H1 (cell line): ENCODE measurements around the gene SPG7. TPM values are rescaled to one million over a fixed set of nuclear protein-coding genes. Genes with fewer than 3 reads are reported as not detected.

Experiments used
- CTCF ChIA-PET: fragments of 300-600 bp; sonication (Branson Sonifier 250); formaldehyde crosslinking; loops from one replicate; lab custom pipeline; 2021; ENCODE audit not compliant: partially characterized antibody; lab: Charles Lee
- POLR2A ChIA-PET: fragments of 300-600 bp; sonication (Branson Sonifier 250); formaldehyde crosslinking; loops from one replicate; lab custom pipeline; 2021; ENCODE audit warnings: inconsistent platforms; ENCODE audit not compliant: partially characterized antibody; lab: Charles Lee
- DNase-seq, 2 experiments: peaks; one replicate each; pipeline versions ENCODE4 v3.0.0 to v3.0.0-alpha.2; 2010 to 2022; ENCODE audit warnings: low spot score in 2 of 2, low read depth in 1 of 2, mixed read lengths in 1 of 2
- FAIRE-seq: peaks from 2 replicates; lab custom pipeline; 2011; peaks lifted over from hg19 to GRCh38; lab: Jason Lieb, UNC
- H2AFZ ChIP-seq: 2 replicates; pipeline ENCODE4 v1.8.1; 2012; ENCODE audit warnings: low read length, inconsistent platforms
- H2AK5ac ChIP-seq: 2 replicates; pipeline ENCODE4 v1.6.1; 2013; ENCODE audit warnings: low read depth, low read length
- H2BK120ac ChIP-seq: replicated peaks from 2 replicates; pipeline ENCODE3; 2013; ENCODE audit warnings: low read depth, low read length, inconsistent platforms
- H2BK12ac ChIP-seq: 2 replicates; pipeline ENCODE4 v1.6.1; 2013; ENCODE audit warnings: low read depth, low read length
- H2BK15ac ChIP-seq: 2 replicates; pipeline ENCODE4 v1.6.1; 2013; ENCODE audit warnings: low read length
- H2BK20ac ChIP-seq: 2 replicates; pipeline ENCODE4 v1.6.1; 2013; ENCODE audit warnings: low read length
- H2BK5ac ChIP-seq: 2 replicates; pipeline ENCODE4 v1.6.1; 2013; ENCODE audit warnings: low read depth, low read length
- H3K14ac ChIP-seq: 2 replicates; pipeline ENCODE4 v1.6.1; 2013; ENCODE audit warnings: inconsistent platforms; ENCODE audit not compliant: insufficient read length
- H3K18ac ChIP-seq: 2 replicates; pipeline ENCODE4 v1.6.1; 2013; ENCODE audit warnings: low read length; ENCODE audit errors: extremely low read depth
- H3K23ac ChIP-seq: 2 replicates; pipeline ENCODE4 v1.6.1; 2013; ENCODE audit warnings: inconsistent platforms; ENCODE audit not compliant: insufficient read length
- H3K23me2 ChIP-seq: 2 replicates; pipeline ENCODE4 v1.6.1; 2013; ENCODE audit warnings: low read depth, low read length
- H3K27ac ChIP-seq: 2 replicates; pipeline ENCODE4 v1.6.1; 2011; ENCODE audit warnings: low read depth, low read length, inconsistent platforms
- H3K27me3 ChIP-seq, 4 experiments: replicated peaks in 1 of 4; 1 replicate in 1 of 4; 2 replicates in 3 of 4; pipeline versions ENCODE4 v1.6.1 to v1.8.1; 2011 to 2013; ENCODE audit warnings: low read length in 3 of 4, mild to moderate bottlenecking in 3 of 4, inconsistent platforms in 2 of 4, mixed read lengths in 2 of 4, moderate library complexity in 1 of 4; ENCODE audit not compliant: control insufficient read depth in 3 of 4, insufficient read depth in 3 of 4; ENCODE audit errors: extremely low read depth in 1 of 4
- H3K36me3 ChIP-seq, 4 experiments: 2 replicates each; pipeline versions ENCODE4 v1.6.1 to v1.8.1; 2011 to 2013; ENCODE audit warnings: mild to moderate bottlenecking in 4 of 4, low read length in 3 of 4, moderate library complexity in 2 of 4, control low read depth in 1 of 4, inconsistent platforms in 1 of 4; ENCODE audit not compliant: insufficient read depth in 4 of 4, control insufficient read depth in 2 of 4
- H3K4ac ChIP-seq: replicated peaks from 2 replicates; pipeline ENCODE3; 2013; ENCODE audit warnings: low read length, low read depth, mixed read lengths, inconsistent platforms; ENCODE audit not compliant: insufficient read length
- H3K4me1 ChIP-seq, 4 experiments: replicated peaks in 1 of 4; 1 replicate in 1 of 4; 2 replicates in 3 of 4; pipeline versions ENCODE4 v1.6.1 to v1.8.1; 2011 to 2013; ENCODE audit warnings: low read length in 3 of 4, inconsistent platforms in 2 of 4, mixed read lengths in 1 of 4; ENCODE audit not compliant: insufficient read depth in 4 of 4, control insufficient read depth in 3 of 4
- H3K4me2 ChIP-seq, 2 experiments: 2 replicates each; pipeline versions ENCODE4 v1.6.1 to v1.8.1; 2011 to 2013; ENCODE audit warnings: low read depth in 2 of 2, low read length in 2 of 2, control low read depth in 1 of 2, inconsistent platforms in 1 of 2, mild to moderate bottlenecking in 1 of 2; ENCODE audit not compliant: insufficient read depth in 1 of 2
- H3K4me3 ChIP-seq, 4 experiments: fragments of 200-600, 300-600 bp in 1 of 4; sonication (generic), shearing (Covaris generic), sonication (Bioruptor Twin) in 1 of 4; 2 replicates each; pipeline versions ENCODE4 v1.5.1 to v1.8.1; 2011 to 2016; ENCODE audit warnings: low read length in 4 of 4, low read depth in 3 of 4, control low read depth in 2 of 4, inconsistent platforms in 2 of 4, mild to moderate bottlenecking in 2 of 4, mixed read lengths in 1 of 4, moderate library complexity in 1 of 4; ENCODE audit not compliant: insufficient read depth in 2 of 4; ENCODE audit errors: extremely low read depth in 1 of 4
- H3K56ac ChIP-seq: replicated peaks from 2 replicates; pipeline ENCODE3; 2013; ENCODE audit warnings: low read depth, mild to moderate bottlenecking, mixed read lengths, low read length, inconsistent platforms; ENCODE audit not compliant: insufficient read length
- H3K79me1 ChIP-seq: 2 replicates; pipeline ENCODE4 v1.6.1; 2013; ENCODE audit warnings: low read depth, low read length, control low read depth
- H3K79me2 ChIP-seq, 2 experiments: 2 replicates each; pipeline versions ENCODE4 v1.6.1 to v1.8.1; 2012 to 2013; ENCODE audit warnings: low read length in 2 of 2, mild to moderate bottlenecking in 2 of 2, inconsistent platforms in 1 of 2; ENCODE audit not compliant: insufficient read depth in 2 of 2, control insufficient read depth in 1 of 2
- H3K9ac ChIP-seq, 4 experiments: replicated peaks in 1 of 4; 1 replicate in 1 of 4; 2 replicates in 3 of 4; pipeline versions ENCODE4 v1.6.1 to v1.8.1; 2011 to 2013; ENCODE audit warnings: low read depth in 3 of 4, low read length in 3 of 4, control low read depth in 2 of 4, mild to moderate bottlenecking in 2 of 4, moderate library complexity in 2 of 4, inconsistent platforms in 1 of 4; ENCODE audit errors: extremely low read depth in 1 of 4
- H3K9me3 ChIP-seq, 2 experiments: 2 replicates each; pipeline versions ENCODE4 v1.6.1 to v1.8.1; 2012 to 2013; ENCODE audit warnings: mild to moderate bottlenecking in 2 of 2, moderate library complexity in 2 of 2, control low read depth in 1 of 2, inconsistent platforms in 1 of 2, low read depth in 1 of 2, low read length in 1 of 2, mixed read lengths in 1 of 2; ENCODE audit not compliant: insufficient read depth in 2 of 2
- H4K20me1 ChIP-seq, 2 experiments: replicated peaks in 1 of 2; 2 replicates each; pipeline versions ENCODE3 to v1.8.1; 2011 to 2013; ENCODE audit warnings: inconsistent platforms in 2 of 2, low read length in 2 of 2, mild to moderate bottlenecking in 1 of 2; ENCODE audit not compliant: insufficient read depth in 2 of 2, control insufficient read depth in 1 of 2
- H4K5ac ChIP-seq: 2 replicates; pipeline ENCODE4 v1.6.1; 2013; ENCODE audit warnings: low read length, low read depth, mixed read lengths, inconsistent platforms; ENCODE audit not compliant: insufficient read length
- H4K8ac ChIP-seq: 2 replicates; pipeline ENCODE4 v1.8.0; 2013; ENCODE audit warnings: mild to moderate bottlenecking, moderate library complexity, low read length, inconsistent platforms; ENCODE audit not compliant: insufficient read depth; ENCODE audit errors: extremely low read depth
- H4K91ac ChIP-seq: replicated peaks from 2 replicates; pipeline ENCODE3; 2013; ENCODE audit warnings: low read length, mixed read lengths, inconsistent platforms; ENCODE audit not compliant: insufficient read length
- EGR1 ChIP-seq: IDR thresholded peaks from 2 replicates; pipeline ENCODE4 v1.6.1; 2011; ENCODE audit warnings: low read depth, low read length, borderline replicate concordance
- GABPA ChIP-seq: IDR thresholded peaks from 2 replicates; pipeline ENCODE4 v1.6.1; 2011; ENCODE audit warnings: mild to moderate bottlenecking, low read length, moderate library complexity, borderline replicate concordance; ENCODE audit not compliant: insufficient read depth
- HDAC6 ChIP-seq: IDR thresholded peaks from one replicate; pipeline ENCODE4 v1.7.1; 2012; ENCODE audit warnings: low read depth, mild to moderate bottlenecking, inconsistent platforms, low read length, moderate library complexity
- JUND ChIP-seq: IDR thresholded peaks from 2 replicates; pipeline ENCODE4 v1.6.1; 2011; ENCODE audit warnings: mild to moderate bottlenecking, improper control_type of control experiment, low read length
- KDM5A ChIP-seq: fragments of 200-600 bp; IDR thresholded peaks from 2 replicates; pipeline ENCODE4 v1.7.1; 2012; ENCODE audit warnings: mild to moderate bottlenecking, low read length, inconsistent platforms, mixed read lengths
- TAF7 ChIP-seq: optimal IDR thresholded peaks from 2 replicates; pipeline ENCODE3; 2011; ENCODE audit warnings: low read depth, mild to moderate bottlenecking, inconsistent platforms, low read length, moderate library complexity, borderline replicate concordance
- WGBS, 2 experiments: shearing (Covaris generic) in 1 of 2; methylation state at CpG; one replicate each; pipeline versions ENCODE4 v1.1.6 to v1.1.7; 2013 to 2015; ENCODE audit warnings: low lambda C conversion rate in 2 of 2, mixed read lengths in 2 of 2, inconsistent platforms in 1 of 2, low coverage in 1 of 2, missing lambda C conversion rate in 1 of 2; ENCODE audit not compliant: insufficient replicate concordance in 2 of 2, insufficient coverage in 1 of 2, insufficient read length in 1 of 2; ENCODE audit errors: extremely low coverage in 1 of 2, missing lambda C conversion rate in 1 of 2; 5-methylcytosine and 5-hydroxymethylcytosine counted together
- polyA plus RNA-seq, 7 experiments: library from polyadenylated mRNA; depleted of rRNA in 3 of 7; stranded (reverse) in 5 of 7; unstranded in 2 of 7; fragments of >200 nt in 5 of 7; fragments of 200-250 nt in 2 of 7; gene quantifications; 1 replicate in 5 of 7; 2 replicates in 1 of 7; 4 replicates in 1 of 7; pipeline versions ENCODE4 v1.2.1 to v1.2.3, GENCODE V29; 2011 to 2013; ENCODE audit warnings: missing spikeins in 2 of 7, mixed read lengths in 2 of 7
- total RNA-seq: library from RNA; stranded (reverse); fragmentation: NEBNext Ultra II Directional; extraction: Animal tissue kit (Norgen Biotek cat#: 25700); gene quantifications from 2 replicates; pipeline ENCODE4 v1.2.1, GENCODE V29; 2021

The SPG7 gene
- total and polyA plus RNA-seq, 2 of the 8 experiments (the other 6 are each of a cell fraction or from before 2014, with no cell fraction given), result 72.1 to 113 TPM

DNA sequence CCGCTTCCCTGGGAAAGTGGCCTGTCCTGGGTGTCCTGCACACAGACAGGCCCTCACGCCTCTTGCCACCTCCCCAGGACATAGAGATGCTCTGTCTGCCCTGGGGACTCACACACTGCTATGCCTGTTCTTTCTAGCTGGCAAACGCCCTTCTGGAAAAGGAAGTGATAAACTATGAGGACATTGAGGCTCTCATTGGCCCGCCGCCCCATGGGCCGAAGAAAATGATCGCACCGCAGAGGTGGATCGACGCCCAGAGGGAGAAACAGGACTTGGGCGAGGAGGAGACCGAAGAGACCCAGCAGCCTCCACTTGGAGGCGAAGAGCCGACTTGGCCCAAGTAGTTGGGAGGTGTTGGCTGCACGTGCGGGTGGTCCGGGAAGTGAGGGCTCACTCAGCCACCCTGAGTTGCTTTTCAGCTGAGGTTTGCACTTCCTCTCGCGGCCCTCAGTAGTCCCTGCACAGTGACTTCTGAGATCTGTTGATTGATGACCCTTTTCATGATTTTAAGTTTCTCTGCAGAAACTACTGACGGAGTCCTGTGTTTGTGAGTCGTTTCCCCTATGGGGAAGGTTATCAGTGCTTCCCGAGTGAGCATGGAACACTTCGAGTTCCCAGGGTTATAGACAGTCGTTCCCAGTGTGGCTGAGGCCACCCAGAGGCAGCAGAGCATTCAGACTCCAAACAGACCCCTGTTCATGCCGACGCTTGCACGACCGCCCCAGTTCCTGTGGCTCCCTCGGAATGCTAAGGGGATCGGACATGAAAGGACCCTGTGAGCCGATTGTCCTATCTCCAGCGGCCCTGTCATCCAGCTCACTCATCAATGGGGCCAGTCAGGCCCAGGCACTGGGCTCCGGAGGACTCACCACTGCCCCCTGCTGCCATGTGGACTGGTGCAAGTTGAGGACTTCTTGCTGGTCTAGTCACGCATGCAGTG lies 48.8 kb downstream of the SPG7 start:
- no peak overlapping the region for H3K4ac ChIP-seq
- H2AFZ ChIP-seq, result no peak overlapping the region
- no peaks in the 10 kb centered on the region; the same call in 1 of the 2 replicates for H3K79me1 ChIP-seq
- H2BK15ac ChIP-seq, result no peak overlapping the region
- no peak overlapping the region for H4K5ac ChIP-seq
- peak in 1 of 2 experiments; percentile 98 for DNase-seq
- CTCF ChIA-PET, result interaction anchor here (0.6 to 2.4 kb wide), 23 partner anchors 8 to 294 kb away, joined by 3 to 15 read pairs (median 4); no protein-coding TSS in a partner anchor
- H2BK5ac ChIP-seq, result 0 out of 2 replicates have a peak overlapping the region, but pooled peaks have one; percentile 24
- WGBS, 2 experiments, result 89% methylated on average over 33 of the region's 34 CpGs; no CpG with 5 or more reads in 1 of the 2 experiments
- no peak overlapping the region for H3K23ac ChIP-seq
- peak; percentile 28 for FAIRE-seq
- no peak overlapping the region for H2BK120ac ChIP-seq
- no peak overlapping the region for H2AK5ac ChIP-seq
- no peaks in the 10 kb centered on the region for H3K27me3 ChIP-seq
- H4K91ac ChIP-seq, result no peak overlapping the region
- H3K4me1 ChIP-seq, result peaks cover 0 to 4% (median under 1%) of the 10 kb centered on the region in 4 experiments; a peak in 4 of 7 replicates
- no peak overlapping the region for H3K18ac ChIP-seq
- H3K14ac ChIP-seq, result no peak overlapping the region
- peaks cover 11 to 15% of the 10 kb centered on the region in 2 experiments for H3K79me2 ChIP-seq
- no peak overlapping the region for H2BK12ac ChIP-seq
- no peak overlapping the region for H3K27ac ChIP-seq
- H3K23me2 ChIP-seq, result peaks cover 5% of the 10 kb centered on the region
- H3K36me3 ChIP-seq, result peaks cover 11 to 41% (median 31%) of the 10 kb centered on the region in 4 experiments
- H2BK20ac ChIP-seq, result no peak overlapping the region
- no peaks in the 10 kb centered on the region for H3K9me3 ChIP-seq
- POLR2A ChIA-PET, result interaction anchor here (0.8 to 2.2 kb wide), 9 partner anchors 9 to 148 kb away, joined by 3 to 9 read pairs (median 3); no protein-coding TSS in a partner anchor
- H4K8ac ChIP-seq, result no peak overlapping the region
- H3K4me3 ChIP-seq, result no peak overlapping the region
- H4K20me1 ChIP-seq, result peaks cover 9 to 16% of the 10 kb centered on the region in 2 experiments
- H3K4me2 ChIP-seq, result no peak overlapping the region
- H3K56ac ChIP-seq, result no peak overlapping the region
- H3K9ac ChIP-seq, result no peak overlapping the region
- TF ChIP-seq EGR1 (no peak), HDAC6 (no peak), TAF7 (no peak), JUND (no peak), GABPA (peak; percentile 81; the same call in 1 of the 2 replicates), KDM5A (no peak)
